ENCODE measurements around the gene CCDC148.

DNA sequence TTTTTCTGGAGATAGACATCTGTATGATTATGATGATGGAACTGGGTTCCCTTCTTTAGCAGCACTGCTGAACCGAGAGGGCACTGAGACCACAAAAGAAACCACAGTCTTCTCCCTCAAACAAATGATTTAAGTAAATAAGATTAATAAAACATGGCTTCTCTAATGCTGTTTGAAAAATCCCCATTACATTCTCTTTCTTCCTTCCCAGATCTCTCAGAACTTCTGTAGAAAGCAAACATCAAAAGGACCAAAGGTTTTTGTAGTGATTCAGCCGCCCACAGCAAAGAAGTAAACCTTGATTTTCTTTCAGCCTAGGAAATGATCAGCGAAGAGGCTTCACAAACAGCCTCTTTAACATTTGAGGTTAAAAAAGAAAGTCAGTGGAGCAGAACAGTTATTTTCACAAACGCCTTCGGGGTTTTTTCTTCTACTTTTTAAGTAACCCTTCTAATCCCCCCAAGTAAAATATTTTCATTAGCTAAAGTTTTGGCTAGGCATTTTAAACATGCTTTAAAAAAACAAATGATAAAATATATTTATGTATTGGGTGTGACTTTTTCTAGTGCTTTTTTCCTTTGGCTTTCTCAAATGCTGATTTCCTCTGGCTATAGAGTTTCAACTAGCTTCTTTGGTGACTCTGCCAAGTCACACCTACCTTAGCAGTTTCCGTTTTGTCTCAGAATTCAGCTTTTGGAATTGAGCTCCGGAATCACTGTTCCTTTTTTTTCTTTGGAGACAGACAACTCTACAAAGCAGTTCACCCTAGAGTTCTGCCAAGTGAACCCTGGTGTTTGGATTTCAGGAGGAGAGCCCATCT is 265.3 kb downstream of the CCDC148 start:
- no peak for TF ChIP-seq CTCF (tag by site-specific recombination; IDR thresholded peaks at IDR 0.05)
- no peak for TF ChIP-seq ZNF837 (tag by site-specific recombination; IDR thresholded peaks at IDR 0.05)
- TF ChIP-seq ZNF184 (tag by site-specific recombination; IDR thresholded peaks at IDR 0.05), result no peak
- TF ChIP-seq ZNF792 (tag by site-specific recombination; IDR thresholded peaks at IDR 0.05), result no peak
- TF ChIP-seq, protein P1, sequence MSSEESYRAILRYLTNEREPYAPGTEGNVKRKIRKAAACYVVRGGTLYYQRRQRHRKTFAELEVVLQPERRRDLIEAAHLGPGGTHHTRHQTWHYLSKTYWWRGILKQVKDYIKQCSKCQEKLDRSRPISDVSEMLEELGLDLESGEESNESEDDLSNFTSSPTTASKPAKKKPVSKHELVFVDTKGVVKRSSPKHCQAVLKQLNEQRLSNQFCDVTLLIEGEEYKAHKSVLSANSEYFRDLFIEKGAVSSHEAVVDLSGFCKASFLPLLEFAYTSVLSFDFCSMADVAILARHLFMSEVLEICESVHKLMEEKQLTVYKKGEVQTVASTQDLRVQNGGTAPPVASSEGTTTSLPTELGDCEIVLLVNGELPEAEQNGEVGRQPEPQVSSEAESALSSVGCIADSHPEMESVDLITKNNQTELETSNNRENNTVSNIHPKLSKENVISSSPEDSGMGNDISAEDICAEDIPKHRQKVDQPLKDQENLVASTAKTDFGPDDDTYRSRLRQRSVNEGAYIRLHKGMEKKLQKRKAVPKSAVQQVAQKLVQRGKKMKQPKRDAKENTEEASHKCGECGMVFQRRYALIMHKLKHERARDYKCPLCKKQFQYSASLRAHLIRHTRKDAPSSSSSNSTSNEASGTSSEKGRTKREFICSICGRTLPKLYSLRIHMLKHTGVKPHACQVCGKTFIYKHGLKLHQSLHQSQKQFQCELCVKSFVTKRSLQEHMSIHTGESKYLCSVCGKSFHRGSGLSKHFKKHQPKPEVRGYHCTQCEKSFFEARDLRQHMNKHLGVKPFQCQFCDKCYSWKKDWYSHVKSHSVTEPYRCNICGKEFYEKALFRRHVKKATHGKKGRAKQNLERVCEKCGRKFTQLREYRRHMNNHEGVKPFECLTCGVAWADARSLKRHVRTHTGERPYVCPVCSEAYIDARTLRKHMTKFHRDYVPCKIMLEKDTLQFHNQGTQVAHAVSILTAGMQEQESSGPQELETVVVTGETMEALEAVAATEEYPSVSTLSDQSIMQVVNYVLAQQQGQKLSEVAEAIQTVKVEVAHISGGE (tag by site-specific recombination; conservative IDR thresholded peaks at IDR 0.05; ENCODE audit: low read depth), result no peak
- TF ChIP-seq, protein P2, sequence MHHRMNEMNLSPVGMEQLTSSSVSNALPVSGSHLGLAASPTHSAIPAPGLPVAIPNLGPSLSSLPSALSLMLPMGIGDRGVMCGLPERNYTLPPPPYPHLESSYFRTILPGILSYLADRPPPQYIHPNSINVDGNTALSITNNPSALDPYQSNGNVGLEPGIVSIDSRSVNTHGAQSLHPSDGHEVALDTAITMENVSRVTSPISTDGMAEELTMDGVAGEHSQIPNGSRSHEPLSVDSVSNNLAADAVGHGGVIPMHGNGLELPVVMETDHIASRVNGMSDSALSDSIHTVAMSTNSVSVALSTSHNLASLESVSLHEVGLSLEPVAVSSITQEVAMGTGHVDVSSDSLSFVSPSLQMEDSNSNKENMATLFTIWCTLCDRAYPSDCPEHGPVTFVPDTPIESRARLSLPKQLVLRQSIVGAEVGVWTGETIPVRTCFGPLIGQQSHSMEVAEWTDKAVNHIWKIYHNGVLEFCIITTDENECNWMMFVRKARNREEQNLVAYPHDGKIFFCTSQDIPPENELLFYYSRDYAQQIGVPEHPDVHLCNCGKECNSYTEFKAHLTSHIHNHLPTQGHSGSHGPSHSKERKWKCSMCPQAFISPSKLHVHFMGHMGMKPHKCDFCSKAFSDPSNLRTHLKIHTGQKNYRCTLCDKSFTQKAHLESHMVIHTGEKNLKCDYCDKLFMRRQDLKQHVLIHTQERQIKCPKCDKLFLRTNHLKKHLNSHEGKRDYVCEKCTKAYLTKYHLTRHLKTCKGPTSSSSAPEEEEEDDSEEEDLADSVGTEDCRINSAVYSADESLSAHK (tag by site-specific recombination; IDR thresholded peaks at IDR 0.05), result no peak
- no peak for TF ChIP-seq KLF1 (tag by site-specific recombination; IDR thresholded peaks at IDR 0.05)
- TF ChIP-seq ZNF121 (tag by site-specific recombination; IDR thresholded peaks at IDR 0.05), result no peak
- TF ChIP-seq YY1 (tag by site-specific recombination; IDR thresholded peaks at IDR 0.05), result no peak
- TF ChIP-seq ZNF24 (tag by site-specific recombination; IDR thresholded peaks at IDR 0.05), result no peak
- TF ChIP-seq RBAK (tag by site-specific recombination; IDR thresholded peaks at IDR 0.05), result no peak
- TF ChIP-seq ZEB2 (tag by site-specific recombination; IDR thresholded peaks at IDR 0.05), result no peak
